HepG2 (cell line): Measurements from ENCODE around the gene OMA1. TPM values are rescaled to one million over a fixed set of nuclear protein-coding genes. Genes with fewer than 3 reads are reported as not detected.

Experiments
- ATAC-seq: fragments of 200-7000 bp; cut with Tn5 transposase; 3 replicates; pipeline ENCODE4 v1.9.1; 2020; ENCODE audit warnings: mild to moderate bottlenecking, moderate library complexity
- BruUV-seq: library from RNA; stranded (reverse); fragments of 400-500 nt; replicated peaks from 2 replicates; lab custom pipeline; 2021; lab: Mats Ljungman, UMichigan
- CTCF ChIA-PET: fragments of 300-600 bp; formaldehyde crosslinking; extraction: SDS; loops from one replicate; lab custom pipeline; 2021; ENCODE audit warnings: low total read pairs, inconsistent platforms, low intra/inter-chr PET ratio; lab: Yijun Ruan, JAX
- POLR2A ChIA-PET: fragments of 350-600 bp; sonication (Branson Sonifier 250); formaldehyde crosslinking; loops from one replicate; lab custom pipeline; 2020; ENCODE audit warnings: antibody characterized with exemption, inconsistent platforms; lab: Yijun Ruan, JAX
- DNase-seq: peaks from one replicate; pipeline ENCODE4 v3.0.0-alpha.2; 2015; ENCODE audit warnings: low spot score
- FAIRE-seq: peaks from 3 replicates; lab custom pipeline; 2011; peaks lifted over from hg19 to GRCh38; lab: Jason Lieb, UNC
- H2AFZ ChIP-seq: one replicate; pipeline ENCODE4 v1.6.1; 2011; ENCODE audit warnings: low read length, inconsistent platforms
- H3K27ac ChIP-seq: fragments of 300-600 bp; 3 replicates; pipeline ENCODE4 v1.8.0; 2011; ENCODE audit warnings: mixed run types, mild to moderate bottlenecking, mixed read lengths, low read length, inconsistent platforms; ENCODE audit not compliant: insufficient read depth; ENCODE audit errors: extremely low read length
- H3K27me3 ChIP-seq, 2 experiments: fragments of 200-600 bp in 1 of 2; 2 replicates in 1 of 2; 3 replicates in 1 of 2; pipeline versions ENCODE4 v1.6.0 to v1.8.0; 2011; ENCODE audit warnings: low read length in 2 of 2, mild to moderate bottlenecking in 2 of 2, moderate library complexity in 2 of 2, inconsistent platforms in 1 of 2; ENCODE audit not compliant: insufficient read depth in 2 of 2, control insufficient read depth in 1 of 2
- H3K36me3 ChIP-seq, 2 experiments: fragments of 200-600 bp in 1 of 2; replicated peaks in 1 of 2; 2 replicates in 1 of 2; 3 replicates in 1 of 2; pipeline versions ENCODE4 v1.5.1 to v1.8.0; 2011; ENCODE audit warnings: low read length in 2 of 2, inconsistent platforms in 1 of 2; ENCODE audit not compliant: insufficient read depth in 2 of 2, control insufficient read depth in 1 of 2
- H3K4me1 ChIP-seq: 2 replicates; pipeline ENCODE4 v1.5.1; 2012; ENCODE audit warnings: low read length, inconsistent platforms; ENCODE audit not compliant: insufficient read depth
- H3K4me2 ChIP-seq: 2 replicates; pipeline ENCODE4 v1.6.0; 2011; ENCODE audit warnings: low read depth, low read length, inconsistent platforms
- H3K4me3 ChIP-seq, 3 experiments: fragments of 200-600 bp in 1 of 3; sonication (generic), shearing (Covaris generic) in 1 of 3; replicated peaks in 1 of 3; 2 replicates each; pipeline ENCODE4 v1.5.1; 2011 to 2016; ENCODE audit warnings: low read length in 3 of 3, inconsistent platforms in 2 of 3, low read depth in 2 of 3, mild to moderate bottlenecking in 2 of 3, control low read depth in 1 of 3, mixed read lengths in 1 of 3; ENCODE audit not compliant: insufficient read depth in 1 of 3
- H3K79me2 ChIP-seq: one replicate; pipeline ENCODE4 v1.6.1; 2011; ENCODE audit warnings: low read length, inconsistent platforms; ENCODE audit not compliant: insufficient read depth
- H3K9ac ChIP-seq: 2 replicates; pipeline ENCODE4 v1.6.0; 2011; ENCODE audit warnings: mild to moderate bottlenecking, low read depth, low read length, inconsistent platforms; ENCODE audit not compliant: insufficient read depth
- H3K9me3 ChIP-seq: 2 replicates; pipeline ENCODE4 v1.5.1; 2012; ENCODE audit warnings: mild to moderate bottlenecking, low read length
- H4K20me1 ChIP-seq: 2 replicates; pipeline ENCODE4 v1.6.0; 2011; ENCODE audit warnings: inconsistent platforms, mild to moderate bottlenecking, low read length, moderate library complexity; ENCODE audit not compliant: insufficient read depth
- CENPBD1 ChIP-seq: sonication (generic); formaldehyde crosslinking; IDR thresholded peaks from 2 replicates; pipeline ENCODE4 v1.8.0; 2022; ENCODE audit warnings: missing genetic modification reagents, low read depth, mild to moderate bottlenecking, borderline replicate concordance
- CENPX ChIP-seq: sonication (generic); formaldehyde crosslinking; IDR thresholded peaks from 2 replicates; pipeline ENCODE4 v1.9.0; 2021; ENCODE audit warnings: mild to moderate bottlenecking, missing genetic modification reagents, moderate library complexity
- HMG20B ChIP-seq: conservative IDR thresholded peaks from 2 replicates; pipeline ENCODE4 v1.6.1; 2016; ENCODE audit warnings: missing genetic modification reagents, missing compliant biosample characterization
- HNF4A ChIP-seq: sonication (generic); formaldehyde crosslinking; IDR thresholded peaks from 2 replicates; pipeline ENCODE4 v1.4.0; 2020; ENCODE audit warnings: missing genetic modification reagents
- MAF1 ChIP-seq: sonication (generic); formaldehyde crosslinking; IDR thresholded peaks from 2 replicates; pipeline ENCODE4 v1.5.0; 2020; ENCODE audit warnings: missing genetic modification reagents, borderline replicate concordance
- PHF20 ChIP-seq: sonication (generic); formaldehyde crosslinking; IDR thresholded peaks from 2 replicates; pipeline ENCODE4 v1.5.0; 2020; ENCODE audit warnings: mild to moderate bottlenecking, missing genetic modification reagents
- SPEN ChIP-seq: sonication (generic); formaldehyde crosslinking; IDR thresholded peaks from 2 replicates; pipeline ENCODE4 v1.5.1; 2020; ENCODE audit warnings: low read depth, mild to moderate bottlenecking, missing genetic modification reagents
- TFDP2 ChIP-seq: sonication (generic); formaldehyde crosslinking; IDR thresholded peaks from 2 replicates; pipeline ENCODE4 v1.4.0; 2020; ENCODE audit warnings: missing genetic modification reagents
- ZMAT5 ChIP-seq: sonication (generic); formaldehyde crosslinking; IDR thresholded peaks from 2 replicates; pipeline ENCODE4 v1.5.0; 2020; ENCODE audit warnings: mild to moderate bottlenecking, low read depth, missing genetic modification reagents, borderline replicate concordance
- ZNF280D ChIP-seq: sonication (generic); formaldehyde crosslinking; IDR thresholded peaks from 2 replicates; pipeline ENCODE4 v1.5.1; 2020; ENCODE audit warnings: mild to moderate bottlenecking, missing genetic modification reagents
- ZNF333 ChIP-seq: sonication (generic); formaldehyde crosslinking; IDR thresholded peaks from 2 replicates; pipeline ENCODE4 v1.4.0; 2020; ENCODE audit warnings: mild to moderate bottlenecking, missing genetic modification reagents, borderline replicate concordance
- ZNF816 ChIP-seq: sonication (generic); formaldehyde crosslinking; IDR thresholded peaks from 2 replicates; pipeline ENCODE4 v1.8.0; 2022; ENCODE audit warnings: missing genetic modification reagents, mild to moderate bottlenecking, borderline replicate concordance
- ZSCAN22 ChIP-seq: sonication (generic); formaldehyde crosslinking; IDR thresholded peaks from 2 replicates; pipeline ENCODE4 v1.4.0; 2020; ENCODE audit warnings: mild to moderate bottlenecking, missing genetic modification reagents
- WGBS: methylation state at CpG from one replicate; pipeline ENCODE4 v1.1.6; 2017; ENCODE audit warnings: low lambda C conversion rate; 5-methylcytosine and 5-hydroxymethylcytosine counted together
- in situ Hi-C: cut with HindIII; loops from 2 replicates; pipeline ENCODE4 v1.10.0; 2017; ENCODE audit warnings: low pct_unique_long_range_greater_than_20kb; ENCODE audit not compliant: extremely low pct_ligation_motif_present
- intact Hi-C: fragments of 100-400 bp; cut with micrococcal nuclease; formaldehyde crosslinking; loops from one replicate; pipeline ENCODE4 v1.10.0; 2022; ENCODE audit not compliant: unreplicated experiment
- polyA plus RNA-seq, 8 experiments: library from polyadenylated mRNA; depleted of rRNA in 3 of 8; stranded (reverse) in 7 of 8; unstranded in 1 of 8; fragments of >200 nt; fragmentation: Illumina TruSeq in 4 of 8; extraction: Trizol in 4 of 8; gene quantifications; 2 replicates each; pipeline versions ENCODE4 v1.2.1 to v1.2.3, GENCODE V29; 2011 to 2016; ENCODE audit warnings: low read depth in 4 of 8, missing spikeins in 1 of 8, mixed read lengths in 1 of 8; ENCODE audit not compliant: insufficient read depth in 1 of 8
- total RNA-seq, 5 experiments: library from RNA; depleted of rRNA; stranded (reverse); fragments of >200 nt; fragmentation: Illumina TruSeq; extraction: Trizol; gene quantifications; 2 replicates each; pipeline ENCODE4 v1.2.3, GENCODE V29; 2016; ENCODE audit warnings: low read depth in 1 of 5

Gene OMA1
- total and polyA plus RNA-seq, 2 of the 13 experiments (the other 11 are each of a cell fraction or from before 2014, with no cell fraction given), result 7.0 to 26.9 TPM

- CTCF ChIA-PET, result no interaction called here
- H2AFZ ChIP-seq, result no peak overlapping the region
- no peak for TF ChIP-seq TFDP2 (CRISPR knock-in tag)
- TF ChIP-seq ZMAT5 (CRISPR knock-in tag), result no peak
- no peak for TF ChIP-seq ZSCAN22 (CRISPR knock-in tag)
- TF ChIP-seq MAF1 (CRISPR knock-in tag), result no peak
- no peak for TF ChIP-seq SPEN
- TF ChIP-seq CENPBD1 (CRISPR knock-in tag), result no peak
- TF ChIP-seq ZNF333 (CRISPR knock-in tag), result no peak
- no peak for TF ChIP-seq ZNF816 (CRISPR knock-in tag)
- TF ChIP-seq CENPX (CRISPR knock-in tag), result no peak
- no peak for TF ChIP-seq PHF20 (CRISPR knock-in tag)
- no peak for TF ChIP-seq HNF4A (CRISPR knock-in tag)
- TF ChIP-seq HMG20B (CRISPR knock-in tag), result no peak
- no peak for TF ChIP-seq ZNF280D (CRISPR knock-in tag)
- TF ChIP-seq, all 625 proteins: peak for 0
- no peaks in the 10 kb centered on the region for H3K4me1 ChIP-seq
- no TSS peak for BruUV-seq
- 65% methylated on average over 5 of the region's 5 CpGs for WGBS
- no peaks in the 10 kb centered on the region for H4K20me1 ChIP-seq
- in situ Hi-C loops (no loop called here), intact Hi-C loops (no loop called here)
- FAIRE-seq (no peak), DNase-seq (no peak), ATAC-seq (no peak)
- no peaks in the 10 kb centered on the region for H3K79me2 ChIP-seq
- no peaks in the 10 kb centered on the region for H3K27me3 ChIP-seq
- H3K4me2 ChIP-seq, result no peak overlapping the region
- H3K4me3 ChIP-seq, result no peak overlapping the region
- H3K9me3 ChIP-seq, result no peaks in the 10 kb centered on the region
- H3K36me3 ChIP-seq, result no peaks in the 10 kb centered on the region
- POLR2A ChIA-PET, result no interaction called here
- no peak overlapping the region for H3K27ac ChIP-seq
- no peak overlapping the region for H3K9ac ChIP-seq
Measured at GRCh38 chr1:58468612-58469011, 77.9 kb downstream of the OMA1 start.
